ENCODE data around the gene SLC39A5.

DNA sequence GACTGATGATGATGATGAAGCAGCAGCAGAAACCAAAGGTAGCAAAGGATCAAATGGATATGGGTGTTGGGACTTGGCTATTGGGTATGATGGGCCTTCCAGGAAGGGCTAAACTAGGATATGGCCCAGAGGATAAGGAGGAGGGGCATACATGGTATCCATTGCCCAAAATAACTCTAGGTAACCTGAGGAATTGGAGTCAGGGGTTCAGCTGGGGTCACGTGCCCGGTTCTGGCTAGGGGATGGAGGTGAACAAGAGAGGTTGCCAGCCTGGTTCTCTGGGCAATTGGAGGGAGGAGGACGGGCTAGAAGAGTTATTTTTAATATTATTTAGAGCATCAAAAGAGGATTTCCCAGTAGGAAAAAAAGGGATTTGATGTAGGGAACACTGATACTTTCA, 31.1 kb downstream of the SLC39A5 start:
- TF ChIP-seq CTCF (IDR thresholded peaks at IDR 0.05) (no peak), POLR2A (IDR thresholded peaks at IDR 0.05) (no peak)
